ENCODE measurements around the gene VMAC. TPM values are rescaled to one million over a fixed set of nuclear protein-coding genes. Genes with fewer than 3 reads are reported as not detected.

Gene VMAC
- total and polyA plus RNA-seq, 9 of the 15 experiments (the other 6 are each of a cell fraction or from before 2014, with no cell fraction given), result 0.03 to 3.4 (median 1.1) TPM

DNA sequence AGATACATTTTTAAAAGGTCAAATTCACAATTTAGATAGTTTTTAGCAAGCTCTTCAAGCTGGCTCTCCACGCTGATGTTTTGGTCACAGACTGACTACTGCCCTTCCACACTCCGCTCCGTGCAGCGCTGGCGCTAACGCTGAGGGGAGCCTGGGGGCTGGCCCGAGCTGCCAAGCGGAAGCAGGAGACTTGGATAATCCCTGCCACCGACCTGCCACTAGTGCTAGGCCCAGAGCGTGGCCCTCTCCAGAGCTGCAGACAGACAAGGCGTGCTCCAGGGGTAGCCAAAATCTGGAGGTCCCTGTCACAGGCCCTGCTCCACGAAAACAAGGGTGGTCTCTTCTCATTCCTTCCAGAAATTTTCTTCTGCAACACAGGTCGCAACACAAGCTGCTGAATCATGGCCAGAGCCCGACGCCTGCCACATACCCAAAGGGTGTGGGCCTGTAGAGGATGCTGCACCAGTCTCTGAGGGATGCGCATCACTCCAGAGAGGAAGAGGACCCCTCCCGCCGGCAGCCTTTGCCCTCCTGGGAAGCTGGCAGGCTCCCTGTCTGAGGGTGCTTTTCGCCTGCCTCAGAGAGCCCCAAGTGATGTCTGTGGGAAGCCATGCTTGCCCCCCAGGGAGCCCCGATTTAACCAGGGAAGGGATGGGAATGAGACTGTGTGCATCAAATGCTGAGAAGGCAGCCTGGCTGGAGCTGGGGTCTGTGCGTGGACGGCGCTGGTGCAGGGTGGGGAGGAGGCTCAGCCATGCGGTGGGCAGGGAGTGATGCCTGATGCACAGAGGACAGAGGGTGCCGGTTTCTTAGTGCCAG lies 31.0 kb downstream of the VMAC start:
- DNase-seq (ENCODE audit: extremely low read depth in 1 of 4, low spot score in 3 of 4) (no peak), FAIRE-seq (no peak), ATAC-seq (no peak)
- TF ChIP-seq, protein P1, sequence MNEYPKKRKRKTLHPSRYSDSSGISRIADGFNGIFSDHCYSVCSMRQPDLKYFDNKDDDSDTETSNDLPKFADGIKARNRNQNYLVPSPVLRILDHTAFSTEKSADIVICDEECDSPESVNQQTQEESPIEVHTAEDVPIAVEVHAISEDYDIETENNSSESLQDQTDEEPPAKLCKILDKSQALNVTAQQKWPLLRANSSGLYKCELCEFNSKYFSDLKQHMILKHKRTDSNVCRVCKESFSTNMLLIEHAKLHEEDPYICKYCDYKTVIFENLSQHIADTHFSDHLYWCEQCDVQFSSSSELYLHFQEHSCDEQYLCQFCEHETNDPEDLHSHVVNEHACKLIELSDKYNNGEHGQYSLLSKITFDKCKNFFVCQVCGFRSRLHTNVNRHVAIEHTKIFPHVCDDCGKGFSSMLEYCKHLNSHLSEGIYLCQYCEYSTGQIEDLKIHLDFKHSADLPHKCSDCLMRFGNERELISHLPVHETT (CRISPR knock-in tag; conservative IDR thresholded peaks at IDR 0.05 in 1 of 2, IDR thresholded peaks at IDR 0.05 in 1 of 2), result no peak
- 0 out of 2 replicates have a peak, but pooled peaks have one; percentile 28 for TF ChIP-seq POLR2G (IDR thresholded peaks at IDR 0.05; ENCODE audit: low read depth, low read length)
- TF ChIP-seq, protein P2, sequence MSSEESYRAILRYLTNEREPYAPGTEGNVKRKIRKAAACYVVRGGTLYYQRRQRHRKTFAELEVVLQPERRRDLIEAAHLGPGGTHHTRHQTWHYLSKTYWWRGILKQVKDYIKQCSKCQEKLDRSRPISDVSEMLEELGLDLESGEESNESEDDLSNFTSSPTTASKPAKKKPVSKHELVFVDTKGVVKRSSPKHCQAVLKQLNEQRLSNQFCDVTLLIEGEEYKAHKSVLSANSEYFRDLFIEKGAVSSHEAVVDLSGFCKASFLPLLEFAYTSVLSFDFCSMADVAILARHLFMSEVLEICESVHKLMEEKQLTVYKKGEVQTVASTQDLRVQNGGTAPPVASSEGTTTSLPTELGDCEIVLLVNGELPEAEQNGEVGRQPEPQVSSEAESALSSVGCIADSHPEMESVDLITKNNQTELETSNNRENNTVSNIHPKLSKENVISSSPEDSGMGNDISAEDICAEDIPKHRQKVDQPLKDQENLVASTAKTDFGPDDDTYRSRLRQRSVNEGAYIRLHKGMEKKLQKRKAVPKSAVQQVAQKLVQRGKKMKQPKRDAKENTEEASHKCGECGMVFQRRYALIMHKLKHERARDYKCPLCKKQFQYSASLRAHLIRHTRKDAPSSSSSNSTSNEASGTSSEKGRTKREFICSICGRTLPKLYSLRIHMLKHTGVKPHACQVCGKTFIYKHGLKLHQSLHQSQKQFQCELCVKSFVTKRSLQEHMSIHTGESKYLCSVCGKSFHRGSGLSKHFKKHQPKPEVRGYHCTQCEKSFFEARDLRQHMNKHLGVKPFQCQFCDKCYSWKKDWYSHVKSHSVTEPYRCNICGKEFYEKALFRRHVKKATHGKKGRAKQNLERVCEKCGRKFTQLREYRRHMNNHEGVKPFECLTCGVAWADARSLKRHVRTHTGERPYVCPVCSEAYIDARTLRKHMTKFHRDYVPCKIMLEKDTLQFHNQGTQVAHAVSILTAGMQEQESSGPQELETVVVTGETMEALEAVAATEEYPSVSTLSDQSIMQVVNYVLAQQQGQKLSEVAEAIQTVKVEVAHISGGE (CRISPR knock-in tag; IDR thresholded peaks at IDR 0.05), result no peak
- TF ChIP-seq POLR2AphosphoS2 (IDR thresholded peaks at IDR 0.05; ENCODE audit: low read length), result no peak
- no peak for TF ChIP-seq JUN (IDR thresholded peaks at IDR 0.05; ENCODE audit: borderline replicate concordance, low read depth, low read length)
- TF ChIP-seq JUN (CRISPR knock-in tag; IDR thresholded peaks at IDR 0.05; ENCODE audit: borderline replicate concordance), result no peak
- TF ChIP-seq ZNF561 (CRISPR knock-in tag; conservative IDR thresholded peaks at IDR 0.05), result no peak
- TF ChIP-seq, protein P3, sequence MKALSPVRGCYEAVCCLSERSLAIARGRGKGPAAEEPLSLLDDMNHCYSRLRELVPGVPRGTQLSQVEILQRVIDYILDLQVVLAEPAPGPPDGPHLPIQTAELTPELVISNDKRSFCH (CRISPR knock-in tag; IDR thresholded peaks at IDR 0.05), result no peak
- TF ChIP-seq, protein P3 (tag; IDR thresholded peaks at IDR 0.05), result no peak
- TF ChIP-seq ZNF778 (CRISPR knock-in tag; IDR thresholded peaks at IDR 0.05), result no peak
- Histone ChIP-seq H3K27me3 (ENCODE audit: control insufficient read depth in 2 of 2, insufficient read depth in 2 of 2, low read length in 2 of 2) (no peaks in the 10 kb centered on the region), H3K4me1 (replicated peaks in 1 of 2; ENCODE audit: control insufficient read depth in 2 of 2, insufficient read depth in 2 of 2, low read length in 2 of 2) (peaks cover 0 to 10% of the 10 kb centered on the region in 2 experiments; a peak in 1 of 5 replicates), H3K9me3 (replicated peaks; ENCODE audit: control insufficient read depth, insufficient read depth, low read depth, low read length) (no peaks in the 10 kb centered on the region), H2AFZ (ENCODE audit: low read depth, low read length) (no peak overlapping the region), H3K36me3 (ENCODE audit: control insufficient read depth, insufficient read depth, low read length) (peaks cover 88% of the 10 kb centered on the region; the same call in 2 of the 3 replicates), H4K20me1 (replicated peaks; ENCODE audit: control insufficient read depth, insufficient read depth, low read length) (peaks cover 5% of the 10 kb centered on the region; the same call in 1 of the 2 replicates), H3K4me2 (ENCODE audit: insufficient read depth, low read length) (no peak overlapping the region), H3K9ac (ENCODE audit: insufficient read depth in 1 of 2, low read depth in 2 of 2, low read length in 2 of 2) (0 out of 4 replicates have a peak overlapping the region, but pooled peaks of 1 of the 2 experiments have one; percentile 23), H3K4me3 (no peak overlapping the region), H3K27ac (ENCODE audit: extremely low read depth, low read depth, low read length) (no peak overlapping the region), H3K9me1 (ENCODE audit: control insufficient read depth, insufficient read depth, low read length) (peaks cover 2% of the 10 kb centered on the region), H3K79me2 (ENCODE audit: control insufficient read depth, insufficient read depth, low read length) (peaks cover 5% of the 10 kb centered on the region; the same call in 1 of the 3 replicates)
- BruUV-seq (replicated peaks), result no TSS peak
- 94% methylated on average over 24 of the region's 25 CpGs for WGBS (ENCODE audit: insufficient coverage, low coverage, missing lambda C conversion rate)
- in situ Hi-C loops (cut with MboI), result no loop called here
- POLR2A ChIA-PET, result no interaction called here
- intact Hi-C loops (cut with micrococcal nuclease), result no loop called here
- CTCF ChIA-PET (ENCODE audit: low intra/inter-chr PET ratio), result no interaction called here
